ENCODE data around the gene OR51B5. TPM values are rescaled to one million over a fixed set of nuclear protein-coding genes. Genes with fewer than 3 reads are reported as not detected.

The OR51B5 gene
- total and polyA plus RNA-seq, 2 donors (not counting 1 experiment from before 2014, with no cell fraction given) = 0.67 TPM; not detected in 1

DNA sequence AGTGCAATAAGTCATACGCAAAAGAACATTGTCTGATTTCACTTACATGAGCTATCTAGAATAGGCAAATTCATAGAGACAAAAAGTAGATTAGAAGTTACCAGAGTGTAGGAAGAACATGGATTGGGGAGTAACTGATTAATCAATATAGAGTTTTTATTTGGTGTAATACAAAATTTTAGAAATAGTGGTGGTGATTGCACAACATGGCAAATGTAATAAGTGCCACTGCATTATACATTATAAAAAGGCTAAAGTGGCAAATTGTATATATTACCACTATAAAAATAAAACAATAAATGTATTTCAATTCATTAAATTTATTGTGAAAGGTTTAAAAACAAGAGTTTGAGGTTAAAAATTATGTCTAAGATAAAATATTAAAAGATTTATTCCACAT, 32.9 kb downstream of the OR51B5 start:
- no peaks in the 10 kb centered on the region for H4K20me1 ChIP-seq (ENCODE audit: control insufficient read depth, insufficient read depth, low read length, poor library complexity, severe bottlenecking)
- intact Hi-C loops (cut with micrococcal nuclease) = no loop called here
- no peaks in the 10 kb centered on the region for H3K27me3 Mint-ChIP-seq
- H3K36me3 ChIP-seq (replicated peaks in 1 of 2; ENCODE audit: control extremely low read depth in 1 of 2, control insufficient read depth in 1 of 2, extremely low read depth in 1 of 2, insufficient read depth in 2 of 2, low read length in 1 of 2) = no peaks in the 10 kb centered on the region
- H3K9ac ChIP-seq (ENCODE audit: low read length) = no peak overlapping the region
- no peak overlapping the region for H3K4me3 ChIP-seq (ENCODE audit: control extremely low read depth in 1 of 5, extremely low read depth in 1 of 5, insufficient read depth in 1 of 5, low read depth in 2 of 5, low read length in 4 of 5)
- H3K9me3 ChIP-seq (ENCODE audit: control extremely low read depth in 1 of 3, control insufficient read depth in 2 of 3, insufficient read depth in 1 of 3, low read length in 2 of 3) = no peaks in the 10 kb centered on the region
- no peak overlapping the region for H3K4me3 Mint-ChIP-seq
- H3K27me3 ChIP-seq (replicated peaks in 1 of 4; ENCODE audit: control extremely low read depth in 1 of 4, control insufficient read depth in 3 of 4, insufficient read depth in 4 of 4, low read length in 3 of 4) = no peaks in the 10 kb centered on the region
- H3K79me2 ChIP-seq (ENCODE audit: control insufficient read depth, insufficient read depth, low read length) = no peaks in the 10 kb centered on the region
- no peaks in the 10 kb centered on the region for H3K4me1 Mint-ChIP-seq
- H3K4me2 ChIP-seq (replicated peaks; ENCODE audit: low read depth, low read length, poor library complexity, severe bottlenecking) = no peak overlapping the region
- peaks cover 2% of the 10 kb centered on the region for H3K9me3 Mint-ChIP-seq (ENCODE audit: insufficient read depth)
- POLR2A ChIA-PET = no interaction called here
- no peak overlapping the region for H3K27ac Mint-ChIP-seq
- H3K27ac ChIP-seq (ENCODE audit: low read length in 2 of 2) = no peak overlapping the region
- H3K4me1 ChIP-seq (ENCODE audit: control insufficient read depth in 2 of 2, insufficient read depth in 2 of 2, low read length in 2 of 2) = no peaks in the 10 kb centered on the region
- CTCF ChIA-PET = no interaction called here
- no peak for ATAC-seq (ENCODE audit: low read depth)
- WGBS (ENCODE audit: insufficient coverage) = no CpG with 5 or more reads among the region's 1 CpG
- H2AFZ ChIP-seq (ENCODE audit: insufficient read depth, low read depth, low read length, poor library complexity, severe bottlenecking) = no peak overlapping the region
- TF ChIP-seq, protein P1, sequence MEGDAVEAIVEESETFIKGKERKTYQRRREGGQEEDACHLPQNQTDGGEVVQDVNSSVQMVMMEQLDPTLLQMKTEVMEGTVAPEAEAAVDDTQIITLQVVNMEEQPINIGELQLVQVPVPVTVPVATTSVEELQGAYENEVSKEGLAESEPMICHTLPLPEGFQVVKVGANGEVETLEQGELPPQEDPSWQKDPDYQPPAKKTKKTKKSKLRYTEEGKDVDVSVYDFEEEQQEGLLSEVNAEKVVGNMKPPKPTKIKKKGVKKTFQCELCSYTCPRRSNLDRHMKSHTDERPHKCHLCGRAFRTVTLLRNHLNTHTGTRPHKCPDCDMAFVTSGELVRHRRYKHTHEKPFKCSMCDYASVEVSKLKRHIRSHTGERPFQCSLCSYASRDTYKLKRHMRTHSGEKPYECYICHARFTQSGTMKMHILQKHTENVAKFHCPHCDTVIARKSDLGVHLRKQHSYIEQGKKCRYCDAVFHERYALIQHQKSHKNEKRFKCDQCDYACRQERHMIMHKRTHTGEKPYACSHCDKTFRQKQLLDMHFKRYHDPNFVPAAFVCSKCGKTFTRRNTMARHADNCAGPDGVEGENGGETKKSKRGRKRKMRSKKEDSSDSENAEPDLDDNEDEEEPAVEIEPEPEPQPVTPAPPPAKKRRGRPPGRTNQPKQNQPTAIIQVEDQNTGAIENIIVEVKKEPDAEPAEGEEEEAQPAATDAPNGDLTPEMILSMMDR (IDR thresholded peaks at IDR 0.05) = no peak
- no peak for TF ChIP-seq EZH2 (IDR thresholded peaks at IDR 0.05; ENCODE audit: borderline replicate concordance, insufficient read depth, low read depth, low read length, poor library complexity, severe bottlenecking)
- DNase-seq = no peak

DNA sequence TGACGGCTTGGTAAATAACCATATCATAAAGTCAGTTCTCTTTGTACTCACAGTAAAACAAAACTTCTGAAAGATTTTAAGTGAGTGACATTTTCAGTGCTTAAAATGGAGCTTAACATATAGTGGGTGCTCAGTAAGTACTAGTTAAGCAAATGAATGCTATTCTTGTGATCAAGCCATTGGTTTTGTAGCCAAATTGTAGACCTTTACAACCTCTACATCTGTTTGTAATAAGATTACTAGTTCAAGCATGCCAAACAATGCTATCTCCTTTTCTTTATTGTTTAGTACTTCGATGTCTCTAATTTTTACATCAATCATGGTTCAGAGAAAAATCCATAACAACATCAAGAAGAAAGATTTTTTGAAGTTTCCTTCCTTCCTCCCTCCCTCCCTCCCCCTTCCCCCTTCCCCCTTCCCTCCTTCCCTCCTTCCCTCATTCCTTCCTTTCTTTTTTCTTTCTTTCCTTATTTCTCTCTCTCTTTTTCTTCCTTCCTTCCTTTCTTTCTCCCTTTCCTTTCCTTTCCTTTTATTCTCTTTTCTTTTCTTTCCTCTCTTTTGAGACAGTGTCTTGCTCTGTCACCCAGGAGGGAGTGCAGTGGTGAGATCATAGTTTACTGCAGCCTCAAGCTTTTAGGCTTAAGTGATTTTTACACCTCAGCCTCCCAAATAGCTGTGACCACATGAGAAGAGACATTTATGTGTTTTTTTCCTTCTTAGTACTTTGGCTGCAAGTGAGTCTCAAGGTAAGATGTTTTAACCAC, 35.9 kb downstream of the OR51B5 start:
- H3K27ac ChIP-seq (ENCODE audit: low read length in 2 of 2) = no peak overlapping the region
- TF ChIP-seq EZH2 (IDR thresholded peaks at IDR 0.05; ENCODE audit: borderline replicate concordance, insufficient read depth, low read depth, low read length, poor library complexity, severe bottlenecking) = no peak
- TF ChIP-seq, protein P1 (IDR thresholded peaks at IDR 0.05) = no peak
- no peak overlapping the region for H3K9ac ChIP-seq (ENCODE audit: low read length)
- Mint-ChIP-seq H3K27ac (no peak overlapping the region), H3K27me3 (no peaks in the 10 kb centered on the region), H3K4me3 (no peak overlapping the region), H3K4me1 (no peaks in the 10 kb centered on the region), H3K9me3 (ENCODE audit: insufficient read depth) (no peaks in the 10 kb centered on the region)
- CTCF ChIA-PET = no interaction called here
- no peaks in the 10 kb centered on the region for H3K9me3 ChIP-seq (ENCODE audit: control extremely low read depth in 1 of 3, control insufficient read depth in 2 of 3, insufficient read depth in 1 of 3, low read length in 2 of 3)
- no peak overlapping the region for H2AFZ ChIP-seq (ENCODE audit: insufficient read depth, low read depth, low read length, poor library complexity, severe bottlenecking)
- no peaks in the 10 kb centered on the region for H3K27me3 ChIP-seq (replicated peaks in 1 of 4; ENCODE audit: control extremely low read depth in 1 of 4, control insufficient read depth in 3 of 4, insufficient read depth in 4 of 4, low read length in 3 of 4)
- intact Hi-C loops (cut with micrococcal nuclease) = no loop called here
- no peaks in the 10 kb centered on the region for H3K79me2 ChIP-seq (ENCODE audit: control insufficient read depth, insufficient read depth, low read length)
- ATAC-seq (ENCODE audit: low read depth) (no peak), DNase-seq (no peak)
- H3K4me3 ChIP-seq (ENCODE audit: control extremely low read depth in 1 of 5, extremely low read depth in 1 of 5, insufficient read depth in 1 of 5, low read depth in 2 of 5, low read length in 4 of 5) = no peak overlapping the region
- no peaks in the 10 kb centered on the region for H3K4me1 ChIP-seq (ENCODE audit: control insufficient read depth in 2 of 2, insufficient read depth in 2 of 2, low read length in 2 of 2)
- POLR2A ChIA-PET = no interaction called here
- H3K4me2 ChIP-seq (replicated peaks; ENCODE audit: low read depth, low read length, poor library complexity, severe bottlenecking) = no peak overlapping the region
- no peaks in the 10 kb centered on the region for H4K20me1 ChIP-seq (ENCODE audit: control insufficient read depth, insufficient read depth, low read length, poor library complexity, severe bottlenecking)
- WGBS (ENCODE audit: insufficient coverage) = no CpG with 5 or more reads among the region's 2 CpGs
- no peaks in the 10 kb centered on the region for H3K36me3 ChIP-seq (replicated peaks in 1 of 2; ENCODE audit: control extremely low read depth in 1 of 2, control insufficient read depth in 1 of 2, extremely low read depth in 1 of 2, insufficient read depth in 2 of 2, low read length in 1 of 2)
